ENCODE results near the gene FST. TPM values are rescaled to one million over a fixed set of nuclear protein-coding genes. Genes with fewer than 3 reads are reported as not detected.

FST gene, protein sequence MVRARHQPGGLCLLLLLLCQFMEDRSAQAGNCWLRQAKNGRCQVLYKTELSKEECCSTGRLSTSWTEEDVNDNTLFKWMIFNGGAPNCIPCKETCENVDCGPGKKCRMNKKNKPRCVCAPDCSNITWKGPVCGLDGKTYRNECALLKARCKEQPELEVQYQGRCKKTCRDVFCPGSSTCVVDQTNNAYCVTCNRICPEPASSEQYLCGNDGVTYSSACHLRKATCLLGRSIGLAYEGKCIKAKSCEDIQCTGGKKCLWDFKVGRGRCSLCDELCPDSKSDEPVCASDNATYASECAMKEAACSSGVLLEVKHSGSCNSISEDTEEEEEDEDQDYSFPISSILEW
- total RNA-seq: 15.0 and 30.8 TPM in 2 replicates

DNA sequence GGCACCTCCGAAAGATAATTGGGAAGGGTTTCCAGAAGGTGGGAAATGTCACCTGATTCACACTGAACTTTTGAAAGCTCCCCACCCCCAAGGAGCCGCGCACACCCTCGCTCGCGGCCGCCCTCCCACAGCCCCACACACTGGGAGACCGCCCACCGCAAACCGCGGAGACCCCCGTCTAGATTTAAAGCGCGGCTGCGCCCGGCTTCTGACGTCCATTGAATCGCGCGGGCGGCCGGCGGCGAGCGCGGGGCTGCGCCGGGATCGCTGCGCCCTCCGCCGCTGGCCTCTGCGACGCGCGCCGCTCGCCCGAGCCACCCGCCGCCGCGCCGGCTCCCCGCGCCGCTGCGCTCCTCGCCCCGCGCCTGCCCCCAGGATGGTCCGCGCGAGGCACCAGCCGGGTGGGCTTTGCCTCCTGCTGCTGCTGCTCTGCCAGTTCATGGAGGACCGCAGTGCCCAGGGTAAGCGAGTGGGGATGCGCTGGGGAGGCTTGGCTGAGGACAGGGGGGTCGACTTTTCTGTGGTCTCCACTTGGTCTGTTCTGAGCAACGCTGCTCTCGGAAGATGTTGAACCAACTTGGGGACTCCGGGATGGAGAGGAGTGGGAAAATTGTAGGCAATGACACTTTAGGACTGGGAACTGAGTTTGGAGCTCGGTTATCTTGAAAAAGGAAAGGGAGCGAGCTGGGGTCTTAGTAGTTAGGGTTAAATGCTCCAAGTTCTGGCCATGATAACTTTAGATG, at the start of gene FST:
FST (plus strand) TSS at position 214 of the 743 bp plus-strand sequence; CDS start at position 377, 163 bp downstream.

Other genes starting within 250 kb of the FST start
- 102 and 116 TPM in 2 replicates for gene NDUFS4, start 80.0 kb downstream of the FST start, total RNA-seq